Measurements from ENCODE around the gene FMN2.

The FMN2 gene

GRCh38 chr1:240515505-240515904 is 423.8 kb downstream of the FMN2 start:
- no peak for TF ChIP-seq ISL1 (CRISPR knock-in tag; IDR thresholded peaks at IDR 0.05)
- no peak for TF ChIP-seq TOX (CRISPR knock-in tag; IDR thresholded peaks at IDR 0.05; ENCODE audit: borderline replicate concordance)
- TF ChIP-seq PPARA (CRISPR knock-in tag; IDR thresholded peaks at IDR 0.05; ENCODE audit: borderline replicate concordance), result no peak
- no peak for TF ChIP-seq CSDC2 (CRISPR knock-in tag; IDR thresholded peaks at IDR 0.05)
- no peak for TF ChIP-seq TCF4 (CRISPR knock-in tag; IDR thresholded peaks at IDR 0.05; ENCODE audit: borderline replicate concordance)
- TF ChIP-seq CREB5 (CRISPR knock-in tag; IDR thresholded peaks at IDR 0.05; ENCODE audit: low read depth), result no peak
- TF ChIP-seq ZNF565 (CRISPR knock-in tag; conservative IDR thresholded peaks at IDR 0.05; ENCODE audit: low read depth), result no peak
- TF ChIP-seq SNAI2 (CRISPR knock-in tag; IDR thresholded peaks at IDR 0.05), result no peak
- no peak for TF ChIP-seq BACH2 (CRISPR knock-in tag; IDR thresholded peaks at IDR 0.05; ENCODE audit: borderline replicate concordance)
- no peak for TF ChIP-seq ZFP3 (CRISPR knock-in tag; IDR thresholded peaks at IDR 0.05)
- no peak for TF ChIP-seq OSR1 (CRISPR knock-in tag; IDR thresholded peaks at IDR 0.05)
- TF ChIP-seq, protein P1, sequence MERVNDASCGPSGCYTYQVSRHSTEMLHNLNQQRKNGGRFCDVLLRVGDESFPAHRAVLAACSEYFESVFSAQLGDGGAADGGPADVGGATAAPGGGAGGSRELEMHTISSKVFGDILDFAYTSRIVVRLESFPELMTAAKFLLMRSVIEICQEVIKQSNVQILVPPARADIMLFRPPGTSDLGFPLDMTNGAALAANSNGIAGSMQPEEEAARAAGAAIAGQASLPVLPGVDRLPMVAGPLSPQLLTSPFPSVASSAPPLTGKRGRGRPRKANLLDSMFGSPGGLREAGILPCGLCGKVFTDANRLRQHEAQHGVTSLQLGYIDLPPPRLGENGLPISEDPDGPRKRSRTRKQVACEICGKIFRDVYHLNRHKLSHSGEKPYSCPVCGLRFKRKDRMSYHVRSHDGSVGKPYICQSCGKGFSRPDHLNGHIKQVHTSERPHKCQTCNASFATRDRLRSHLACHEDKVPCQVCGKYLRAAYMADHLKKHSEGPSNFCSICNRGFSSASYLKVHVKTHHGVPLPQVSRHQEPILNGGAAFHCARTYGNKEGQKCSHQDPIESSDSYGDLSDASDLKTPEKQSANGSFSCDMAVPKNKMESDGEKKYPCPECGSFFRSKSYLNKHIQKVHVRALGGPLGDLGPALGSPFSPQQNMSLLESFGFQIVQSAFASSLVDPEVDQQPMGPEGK (CRISPR knock-in tag; IDR thresholded peaks at IDR 0.05; ENCODE audit: borderline replicate concordance), result no peak
- TF ChIP-seq GLIS3 (CRISPR knock-in tag; IDR thresholded peaks at IDR 0.05), result no peak
- TF ChIP-seq ZNF70 (CRISPR knock-in tag; IDR thresholded peaks at IDR 0.05), result no peak
- TF ChIP-seq ARNTL (CRISPR knock-in tag; IDR thresholded peaks at IDR 0.05; ENCODE audit: borderline replicate concordance, low read depth), result no peak
- TF ChIP-seq, protein P2, sequence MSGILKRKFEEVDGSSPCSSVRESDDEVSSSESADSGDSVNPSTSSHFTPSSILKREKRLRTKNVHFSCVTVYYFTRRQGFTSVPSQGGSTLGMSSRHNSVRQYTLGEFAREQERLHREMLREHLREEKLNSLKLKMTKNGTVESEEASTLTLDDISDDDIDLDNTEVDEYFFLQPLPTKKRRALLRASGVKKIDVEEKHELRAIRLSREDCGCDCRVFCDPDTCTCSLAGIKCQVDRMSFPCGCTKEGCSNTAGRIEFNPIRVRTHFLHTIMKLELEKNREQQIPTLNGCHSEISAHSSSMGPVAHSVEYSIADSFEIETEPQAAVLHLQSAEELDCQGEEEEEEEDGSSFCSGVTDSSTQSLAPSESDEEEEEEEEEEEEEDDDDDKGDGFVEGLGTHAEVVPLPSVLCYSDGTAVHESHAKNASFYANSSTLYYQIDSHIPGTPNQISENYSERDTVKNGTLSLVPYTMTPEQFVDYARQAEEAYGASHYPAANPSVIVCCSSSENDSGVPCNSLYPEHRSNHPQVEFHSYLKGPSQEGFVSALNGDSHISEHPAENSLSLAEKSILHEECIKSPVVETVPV (CRISPR knock-in tag; IDR thresholded peaks at IDR 0.05), result no peak
- TF ChIP-seq ZFP30 (CRISPR knock-in tag; IDR thresholded peaks at IDR 0.05), result no peak
- TF ChIP-seq ESRRG (CRISPR knock-in tag; IDR thresholded peaks at IDR 0.05), result no peak
- ATAC-seq, result no peak

DNA sequence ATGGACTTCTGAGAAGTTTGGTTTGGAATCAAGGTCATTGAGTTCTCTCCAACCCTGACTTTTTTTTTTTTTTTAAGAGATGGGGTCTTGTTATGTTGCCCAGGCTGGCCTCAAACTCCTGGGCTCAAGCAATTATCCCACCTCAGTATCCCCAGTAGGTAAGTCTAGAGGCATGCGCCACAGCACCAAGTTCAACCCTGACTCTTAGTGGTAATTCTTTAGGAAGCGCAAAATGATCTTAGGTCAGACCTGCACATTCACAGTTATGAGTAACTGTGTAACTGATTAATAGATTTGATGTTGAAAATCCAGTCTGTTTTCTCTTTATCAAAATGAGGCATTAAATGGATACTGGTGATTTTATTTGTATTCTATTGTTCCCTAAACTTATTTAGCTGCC is 424.4 kb downstream of the FMN2 start:
- no peak for TF ChIP-seq ESRRG (CRISPR knock-in tag; IDR thresholded peaks at IDR 0.05)
- ATAC-seq, result no peak

GRCh38 chr1:240517891-240518290 is 426.2 kb downstream of the FMN2 start:
- TF ChIP-seq OSR1 (CRISPR knock-in tag; IDR thresholded peaks at IDR 0.05) (no peak), ARNTL (CRISPR knock-in tag; IDR thresholded peaks at IDR 0.05; ENCODE audit: borderline replicate concordance, low read depth) (no peak), TCF4 (CRISPR knock-in tag; IDR thresholded peaks at IDR 0.05; ENCODE audit: borderline replicate concordance) (no peak), TOX (CRISPR knock-in tag; IDR thresholded peaks at IDR 0.05; ENCODE audit: borderline replicate concordance) (no peak), GLIS3 (CRISPR knock-in tag; IDR thresholded peaks at IDR 0.05) (no peak)
- ATAC-seq, result no peak

DNA sequence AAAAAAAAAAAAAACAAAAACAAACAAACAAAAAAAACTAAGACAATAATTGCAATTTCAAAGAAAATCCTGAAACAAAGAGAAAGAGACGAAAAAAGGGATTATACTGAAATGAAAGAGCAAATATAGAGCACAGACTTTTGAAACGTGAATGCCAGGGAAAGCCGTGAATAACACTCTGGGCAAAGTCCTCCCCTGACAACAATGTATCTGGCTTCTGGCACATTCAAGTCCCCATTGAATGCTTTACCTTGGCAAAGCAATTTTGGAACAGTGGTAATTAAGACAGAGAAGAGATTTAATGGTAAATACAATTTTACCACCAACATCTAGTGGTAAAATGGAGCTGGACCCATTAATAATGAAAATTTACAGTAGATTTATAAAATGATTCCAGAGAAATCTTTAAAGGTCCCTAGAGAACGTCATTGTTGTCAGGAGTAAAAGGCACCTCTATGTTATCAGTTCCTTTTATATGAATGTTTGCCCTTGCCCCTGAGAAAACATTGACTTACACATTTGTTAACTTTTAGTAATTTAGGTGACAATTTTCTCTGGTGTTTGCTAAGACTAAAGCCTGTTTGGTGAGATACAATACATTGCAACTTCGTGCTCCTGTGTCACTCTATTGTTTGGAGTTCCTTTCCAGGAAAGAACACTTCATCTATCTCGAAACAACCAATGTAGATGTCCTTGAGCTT is 430.6 kb downstream of the FMN2 start:
- no peak for ATAC-seq
- TF ChIP-seq ZFP3 (CRISPR knock-in tag; IDR thresholded peaks at IDR 0.05) (no peak), BACH2 (CRISPR knock-in tag; IDR thresholded peaks at IDR 0.05; ENCODE audit: borderline replicate concordance) (no peak), ZFP30 (CRISPR knock-in tag; IDR thresholded peaks at IDR 0.05) (no peak), GLIS3 (CRISPR knock-in tag; IDR thresholded peaks at IDR 0.05) (no peak), ISL1 (CRISPR knock-in tag; IDR thresholded peaks at IDR 0.05) (no peak), RARB (CRISPR knock-in tag; IDR thresholded peaks at IDR 0.05) (no peak), CREB5 (CRISPR knock-in tag; IDR thresholded peaks at IDR 0.05; ENCODE audit: low read depth) (no peak), ZC3H10 (CRISPR knock-in tag; IDR thresholded peaks at IDR 0.05) (no peak), TCF4 (CRISPR knock-in tag; IDR thresholded peaks at IDR 0.05; ENCODE audit: borderline replicate concordance) (no peak), ZNF8 (CRISPR knock-in tag; IDR thresholded peaks at IDR 0.05) (no peak), OSR1 (CRISPR knock-in tag; IDR thresholded peaks at IDR 0.05) (no peak), ZNF565 (CRISPR knock-in tag; conservative IDR thresholded peaks at IDR 0.05; ENCODE audit: low read depth) (no peak), ESRRG (CRISPR knock-in tag; IDR thresholded peaks at IDR 0.05) (no peak), PPARA (CRISPR knock-in tag; IDR thresholded peaks at IDR 0.05; ENCODE audit: borderline replicate concordance) (no peak)
- TF ChIP-seq, protein P2 (CRISPR knock-in tag; IDR thresholded peaks at IDR 0.05), result no peak
- TF ChIP-seq, protein P1 (CRISPR knock-in tag; IDR thresholded peaks at IDR 0.05; ENCODE audit: borderline replicate concordance), result no peak
- TF ChIP-seq, protein P3, sequence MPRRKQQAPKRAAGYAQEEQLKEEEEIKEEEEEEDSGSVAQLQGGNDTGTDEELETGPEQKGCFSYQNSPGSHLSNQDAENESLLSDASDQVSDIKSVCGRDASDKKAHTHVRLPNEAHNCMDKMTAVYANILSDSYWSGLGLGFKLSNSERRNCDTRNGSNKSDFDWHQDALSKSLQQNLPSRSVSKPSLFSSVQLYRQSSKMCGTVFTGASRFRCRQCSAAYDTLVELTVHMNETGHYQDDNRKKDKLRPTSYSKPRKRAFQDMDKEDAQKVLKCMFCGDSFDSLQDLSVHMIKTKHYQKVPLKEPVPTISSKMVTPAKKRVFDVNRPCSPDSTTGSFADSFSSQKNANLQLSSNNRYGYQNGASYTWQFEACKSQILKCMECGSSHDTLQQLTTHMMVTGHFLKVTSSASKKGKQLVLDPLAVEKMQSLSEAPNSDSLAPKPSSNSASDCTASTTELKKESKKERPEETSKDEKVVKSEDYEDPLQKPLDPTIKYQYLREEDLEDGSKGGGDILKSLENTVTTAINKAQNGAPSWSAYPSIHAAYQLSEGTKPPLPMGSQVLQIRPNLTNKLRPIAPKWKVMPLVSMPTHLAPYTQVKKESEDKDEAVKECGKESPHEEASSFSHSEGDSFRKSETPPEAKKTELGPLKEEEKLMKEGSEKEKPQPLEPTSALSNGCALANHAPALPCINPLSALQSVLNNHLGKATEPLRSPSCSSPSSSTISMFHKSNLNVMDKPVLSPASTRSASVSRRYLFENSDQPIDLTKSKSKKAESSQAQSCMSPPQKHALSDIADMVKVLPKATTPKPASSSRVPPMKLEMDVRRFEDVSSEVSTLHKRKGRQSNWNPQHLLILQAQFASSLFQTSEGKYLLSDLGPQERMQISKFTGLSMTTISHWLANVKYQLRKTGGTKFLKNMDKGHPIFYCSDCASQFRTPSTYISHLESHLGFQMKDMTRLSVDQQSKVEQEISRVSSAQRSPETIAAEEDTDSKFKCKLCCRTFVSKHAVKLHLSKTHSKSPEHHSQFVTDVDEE (CRISPR knock-in tag; IDR thresholded peaks at IDR 0.05), result no peak
